ENCODE results near the gene EFR3B.

EFR3B gene

GRCh38 chr2:25042321-25043240 is 705 bp downstream of the EFR3B start:
- CTCF ChIA-PET, result interaction anchor here (0.5 kb wide), 1 partner anchor 194 kb away, joined by 6 read pairs; no protein-coding TSS in a partner anchor
- DNase-seq (ENCODE audit: low spot score), result no peak
- H3K27ac ChIP-seq, result no peak overlapping the region
- POLR2A ChIA-PET (ENCODE audit: low non-redundant PET), result no interaction called here
- TF ChIP-seq CTCF (conservative IDR thresholded peaks at IDR 0.05; ENCODE audit: low read depth), result no peak

DNA sequence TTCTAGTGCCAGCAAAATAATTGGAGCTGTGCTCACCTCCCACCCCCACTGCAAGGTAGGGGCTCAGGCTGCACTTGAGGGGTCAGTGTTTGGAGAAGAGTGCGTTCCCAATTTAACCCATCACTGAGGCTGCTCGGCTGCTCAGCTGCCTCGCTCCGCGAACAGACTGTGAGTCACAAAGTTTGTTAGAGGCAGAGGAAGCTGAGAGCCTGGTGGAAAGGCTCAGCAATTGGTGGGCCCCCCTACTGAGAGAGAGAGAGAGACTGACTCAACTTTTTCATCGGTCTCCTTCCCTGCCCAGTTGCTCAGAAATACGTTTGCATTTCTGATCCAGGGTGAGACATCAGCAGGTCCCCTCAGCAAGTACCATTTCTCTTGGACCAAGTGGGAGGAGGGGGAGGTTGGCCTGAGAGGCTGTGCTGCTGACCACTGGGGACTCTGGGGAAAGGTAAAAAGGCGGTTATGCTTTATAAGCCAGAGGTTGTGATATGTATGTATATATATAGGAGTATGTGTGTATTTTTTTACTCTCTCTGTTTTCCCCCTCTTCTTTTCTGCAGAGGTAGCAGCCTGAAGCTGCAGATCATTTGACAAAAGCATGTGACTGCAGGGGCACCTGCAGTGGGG is 1.5 kb downstream of the EFR3B start:
- no peak overlapping the region for H3K27ac ChIP-seq
- POLR2A ChIA-PET (ENCODE audit: low non-redundant PET), result no interaction called here
- CTCF ChIA-PET, result no interaction called here
- DNase-seq (ENCODE audit: low spot score), result no peak
- no peak for TF ChIP-seq CTCF (conservative IDR thresholded peaks at IDR 0.05; ENCODE audit: low read depth)

DNA sequence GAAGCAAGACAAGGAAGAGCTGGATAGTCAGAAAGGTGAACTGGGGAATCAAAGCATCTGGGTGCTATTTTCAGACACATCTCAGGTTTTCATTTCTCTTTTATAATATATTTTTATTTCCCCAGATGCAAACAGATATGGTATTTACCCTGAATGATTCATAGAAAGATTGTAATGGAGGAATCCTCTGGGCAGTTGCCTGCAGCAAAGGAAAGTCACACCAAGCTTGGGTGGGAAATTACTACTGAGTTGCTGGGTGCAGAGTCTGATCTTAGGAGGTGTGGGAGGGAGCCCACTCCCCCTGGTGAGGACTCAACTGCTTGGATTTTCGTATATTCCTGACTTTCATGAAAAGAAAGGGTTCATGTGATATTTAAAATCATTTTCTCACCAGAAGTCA is 2.1 kb downstream of the EFR3B start:
- ChIA-PET POLR2A (ENCODE audit: low non-redundant PET) (no interaction called here), CTCF (no interaction called here)
- no peak for DNase-seq (ENCODE audit: low spot score)
- no peak for TF ChIP-seq CTCF (conservative IDR thresholded peaks at IDR 0.05; ENCODE audit: low read depth)
- H3K27ac ChIP-seq, result no peak overlapping the region

DNA sequence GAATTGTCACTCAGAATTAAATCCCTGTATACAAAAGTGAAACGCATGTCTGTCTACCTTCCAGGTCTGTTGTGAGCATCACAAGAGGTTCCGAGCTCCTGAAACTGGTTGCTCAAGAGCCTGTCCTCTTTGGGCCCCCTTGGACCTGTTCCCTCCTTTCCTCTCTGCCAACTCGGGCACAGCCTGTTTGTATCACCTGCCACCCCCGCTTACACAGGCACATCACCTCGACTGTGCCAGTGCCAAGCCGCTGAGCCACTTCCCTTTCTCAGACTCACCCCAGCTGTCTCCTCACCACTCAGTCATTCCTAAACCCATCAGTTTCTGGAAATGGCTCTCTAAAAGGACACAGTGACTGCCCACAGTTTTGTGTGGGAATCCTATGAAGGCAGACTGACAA is 3.1 kb downstream of the EFR3B start:
- ChIA-PET POLR2A (ENCODE audit: low non-redundant PET) (no interaction called here), CTCF (interaction anchor here (1.1 kb wide), 1 partner anchor 84 kb away, joined by 3 read pairs; no protein-coding TSS in a partner anchor)
- no peak for TF ChIP-seq CTCF (conservative IDR thresholded peaks at IDR 0.05; ENCODE audit: low read depth)
- no peak for DNase-seq (ENCODE audit: low spot score)
- H3K27ac ChIP-seq, result no peak overlapping the region

- no peak for TF ChIP-seq CTCF (conservative IDR thresholded peaks at IDR 0.05; ENCODE audit: low read depth)
- ChIA-PET POLR2A (ENCODE audit: low non-redundant PET) (no interaction called here), CTCF (no interaction called here)
- no peak overlapping the region for H3K27ac ChIP-seq
- no peak for DNase-seq (ENCODE audit: low spot score)
Measured at GRCh38 chr2:25049422-25049821, 7.5 kb downstream of the EFR3B start.

- no peak overlapping the region for H3K27ac ChIP-seq
- TF ChIP-seq CTCF (conservative IDR thresholded peaks at IDR 0.05; ENCODE audit: low read depth), result no peak
- POLR2A ChIA-PET (ENCODE audit: low non-redundant PET), result no interaction called here
- DNase-seq (ENCODE audit: low spot score), result no peak
- CTCF ChIA-PET, result interaction anchor here (0.6 to 0.8 kb wide), 3 partner anchors 14 to 1527 kb away, joined by 6 to 7 read pairs (median 7); no protein-coding TSS in a partner anchor
Measured at GRCh38 chr2:25050128-25050527, 8.3 kb downstream of the EFR3B start.

Data from RWPE1 (cell line).